HG03060 (cell line): ENCODE measurements around the gene GDPD3.
"Not testable (repeated sequence)": the region's sequence is repeated elsewhere in the genome, so short reads cannot be mapped to it uniquely, and the experiment has no call there.

ENCODE experiments used
- ATAC-seq: cut with Tn5 transposase; IDR thresholded peaks from one replicate; pipeline ENCODE4 v1.9.1; 2021; ENCODE audit warnings: low read depth, moderate number of reproducible peaks; ENCODE audit not compliant: unreplicated experiment

The GDPD3 gene

DNA sequence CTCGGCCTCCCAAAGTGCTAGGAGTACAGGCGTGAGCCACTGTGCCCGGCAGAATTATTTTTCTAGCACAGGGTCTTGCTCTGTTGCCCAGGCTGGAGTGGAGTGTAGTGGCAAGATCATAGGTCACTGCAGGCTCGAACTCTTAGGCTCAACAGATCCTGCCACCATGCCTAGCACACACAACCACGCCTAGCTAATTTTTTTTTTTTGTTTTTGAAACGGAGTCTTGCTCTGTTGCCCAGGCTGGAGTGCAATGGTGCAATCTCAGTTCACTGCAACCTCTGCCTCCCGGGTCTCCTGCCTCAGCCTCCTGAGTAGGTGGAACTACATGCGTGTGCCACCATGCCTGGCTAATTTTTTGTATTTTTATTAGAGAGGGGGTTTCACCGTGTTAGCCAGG is 12.4 kb upstream of the GDPD3 start:
- not testable (repeated sequence) for ATAC-seq

DNA sequence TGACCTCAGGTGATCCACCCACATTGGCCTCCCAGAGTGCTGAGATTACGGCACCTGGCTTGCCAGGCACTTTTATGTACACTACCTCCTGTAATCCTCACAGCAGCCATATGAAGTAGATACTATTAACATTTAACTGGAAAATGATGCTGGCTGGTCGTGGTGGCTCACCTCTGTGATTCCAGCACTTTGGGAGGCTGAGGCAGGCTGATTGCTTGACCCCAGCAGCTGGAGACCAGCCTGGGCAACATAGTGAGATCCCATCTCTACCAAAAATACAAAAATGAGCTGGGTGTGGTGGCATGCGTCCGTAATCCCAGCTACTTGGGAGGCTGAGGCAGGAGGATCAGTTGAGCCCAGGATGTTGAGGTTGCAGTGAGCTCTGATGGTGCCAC is 11.6 kb upstream of the GDPD3 start:
- ATAC-seq = no peak

DNA sequence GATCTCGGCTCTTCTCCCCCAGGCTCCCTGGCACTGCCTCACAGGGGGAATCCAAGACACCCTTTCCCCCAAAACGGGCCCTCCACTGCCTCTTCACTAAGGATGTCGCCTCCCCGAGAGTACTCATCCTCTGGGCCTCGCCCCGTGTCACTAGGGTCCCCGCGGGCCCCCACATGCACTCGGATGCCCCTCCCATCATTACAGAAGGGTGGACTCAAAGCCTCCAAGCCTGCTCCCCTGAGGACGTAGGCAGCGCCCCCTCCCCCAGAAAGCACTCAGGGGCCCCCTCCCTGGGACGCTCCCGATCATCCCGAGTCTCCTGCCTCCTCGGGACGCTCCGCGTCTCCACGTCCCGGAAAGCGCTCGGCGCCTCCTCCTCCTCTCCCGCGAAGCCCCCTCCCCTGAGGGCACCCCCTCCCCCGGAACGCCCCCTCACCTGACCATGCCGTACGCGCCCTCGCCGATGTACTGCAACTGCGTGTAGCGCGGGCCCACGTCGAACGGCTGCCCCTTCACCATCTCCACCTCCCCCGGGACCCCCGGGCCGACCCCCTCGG is 9.3 kb upstream of the GDPD3 start:
- no peak for ATAC-seq

DNA sequence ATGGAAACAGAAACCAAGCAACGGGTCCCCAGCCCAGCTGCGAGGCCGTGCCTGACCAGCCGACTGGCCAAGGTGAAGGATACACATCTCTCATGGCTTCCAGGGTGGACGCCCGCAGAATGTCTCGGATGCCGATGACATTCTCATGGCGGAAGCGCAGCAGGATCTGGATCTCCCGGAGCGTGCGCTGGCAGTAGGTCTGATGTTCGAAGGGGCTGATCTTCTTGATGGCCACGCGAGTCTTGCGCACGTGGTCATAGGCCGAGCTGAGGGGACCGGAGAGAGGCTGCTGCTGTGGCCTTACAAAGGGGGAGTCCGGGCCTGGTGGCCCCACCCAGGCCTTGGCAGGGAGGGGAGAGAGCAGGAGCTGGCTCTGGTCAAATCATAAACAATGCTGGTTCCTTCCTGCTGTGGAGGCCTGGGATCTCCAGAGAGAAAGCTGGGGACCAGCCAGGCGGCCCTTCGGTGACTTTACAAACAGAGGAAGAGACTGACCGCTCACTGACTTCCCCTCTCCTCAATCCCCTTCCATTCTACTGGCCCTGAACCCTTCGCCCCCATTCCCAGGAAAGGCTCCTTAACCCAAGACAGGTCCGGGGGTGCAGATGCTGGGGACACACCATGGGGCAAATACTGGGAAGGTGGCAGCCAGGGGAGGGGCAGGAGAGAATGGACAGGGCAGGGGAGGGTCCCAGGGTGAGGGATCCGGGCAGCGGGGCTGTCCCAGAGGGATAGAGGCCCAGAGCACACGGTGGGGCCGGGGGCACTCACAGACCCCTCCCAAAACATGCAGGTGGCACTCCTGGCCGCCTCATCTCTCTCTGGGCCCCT is 8.6 kb upstream of the GDPD3 start:
- no peak for ATAC-seq

DNA sequence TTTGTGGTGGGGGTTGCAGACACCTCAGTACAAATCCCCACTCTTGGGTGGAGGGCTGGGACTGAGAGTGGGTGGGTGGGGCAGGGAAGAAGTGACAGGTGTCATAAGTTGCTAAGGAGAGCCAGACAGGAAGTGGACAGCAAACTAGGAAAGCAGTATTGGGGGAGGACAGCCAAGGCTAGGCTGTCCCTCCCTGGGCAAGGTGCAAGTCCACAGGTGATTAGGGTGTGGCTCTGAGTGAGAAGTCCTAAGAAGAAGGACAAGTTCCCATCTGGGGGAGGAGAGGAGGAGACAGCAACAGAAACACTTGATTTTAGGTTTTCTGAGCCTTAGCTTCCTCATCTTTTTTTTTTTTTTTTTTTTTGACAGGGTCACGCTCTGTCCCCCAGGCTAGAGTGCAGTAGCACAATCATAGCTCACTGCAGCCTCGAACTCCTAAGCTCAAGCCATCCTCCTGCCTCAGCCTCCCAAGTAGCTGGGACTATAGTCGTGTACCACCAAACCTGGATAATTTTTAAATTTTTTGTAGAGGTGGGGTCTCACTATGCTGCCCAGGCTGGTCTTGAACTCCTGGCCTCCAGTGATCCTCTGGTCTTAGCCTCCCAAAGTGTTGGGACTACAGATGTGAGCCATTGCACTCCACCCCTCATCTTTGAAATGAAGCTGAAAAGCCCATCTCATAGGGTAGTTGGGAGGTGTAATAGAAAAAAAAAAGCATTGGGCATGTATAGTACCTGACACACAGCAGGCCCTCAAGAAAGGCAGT is 7.2 kb upstream of the GDPD3 start:
- no peak for ATAC-seq

DNA sequence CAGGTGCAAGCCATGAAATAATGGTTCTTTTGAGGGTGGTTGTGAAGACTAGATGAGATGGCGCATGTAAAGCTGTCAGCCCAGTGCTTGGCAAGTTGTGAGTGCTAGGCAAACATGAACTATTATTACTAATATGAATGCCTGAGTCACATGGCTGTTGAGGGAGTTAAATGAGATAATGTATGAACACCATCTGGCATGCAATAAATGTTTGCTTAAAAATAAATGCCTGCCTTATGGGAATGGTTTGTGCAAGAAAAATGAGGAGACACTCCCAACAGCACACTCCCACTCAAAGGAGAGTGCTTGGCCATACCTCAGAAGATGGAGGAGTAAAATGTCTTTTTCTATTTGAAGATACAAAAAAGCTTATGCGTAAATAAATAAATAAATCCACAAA is 6.1 kb upstream of the GDPD3 start:
- ATAC-seq = no peak

DNA sequence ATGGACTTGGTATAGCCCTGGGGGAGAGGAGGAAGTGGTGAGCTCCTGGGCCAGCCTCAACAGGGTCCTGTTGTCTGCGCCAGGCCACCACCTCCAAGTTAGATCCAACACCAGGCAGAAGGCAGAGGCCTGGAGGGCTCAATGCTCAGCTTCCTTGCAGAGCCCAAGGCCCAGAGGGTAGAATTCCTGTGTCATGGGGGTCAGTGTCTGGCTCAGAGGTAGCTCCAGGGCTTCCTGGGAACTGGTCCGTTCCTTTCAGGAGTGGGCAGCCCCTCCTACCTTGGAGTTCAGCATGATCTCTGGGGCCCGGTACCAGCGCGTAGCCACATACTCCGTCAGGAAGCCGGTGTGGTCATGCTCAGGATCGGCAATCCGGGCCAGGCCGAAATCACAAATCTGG is 4.4 kb upstream of the GDPD3 start:
- ATAC-seq = no peak

DNA sequence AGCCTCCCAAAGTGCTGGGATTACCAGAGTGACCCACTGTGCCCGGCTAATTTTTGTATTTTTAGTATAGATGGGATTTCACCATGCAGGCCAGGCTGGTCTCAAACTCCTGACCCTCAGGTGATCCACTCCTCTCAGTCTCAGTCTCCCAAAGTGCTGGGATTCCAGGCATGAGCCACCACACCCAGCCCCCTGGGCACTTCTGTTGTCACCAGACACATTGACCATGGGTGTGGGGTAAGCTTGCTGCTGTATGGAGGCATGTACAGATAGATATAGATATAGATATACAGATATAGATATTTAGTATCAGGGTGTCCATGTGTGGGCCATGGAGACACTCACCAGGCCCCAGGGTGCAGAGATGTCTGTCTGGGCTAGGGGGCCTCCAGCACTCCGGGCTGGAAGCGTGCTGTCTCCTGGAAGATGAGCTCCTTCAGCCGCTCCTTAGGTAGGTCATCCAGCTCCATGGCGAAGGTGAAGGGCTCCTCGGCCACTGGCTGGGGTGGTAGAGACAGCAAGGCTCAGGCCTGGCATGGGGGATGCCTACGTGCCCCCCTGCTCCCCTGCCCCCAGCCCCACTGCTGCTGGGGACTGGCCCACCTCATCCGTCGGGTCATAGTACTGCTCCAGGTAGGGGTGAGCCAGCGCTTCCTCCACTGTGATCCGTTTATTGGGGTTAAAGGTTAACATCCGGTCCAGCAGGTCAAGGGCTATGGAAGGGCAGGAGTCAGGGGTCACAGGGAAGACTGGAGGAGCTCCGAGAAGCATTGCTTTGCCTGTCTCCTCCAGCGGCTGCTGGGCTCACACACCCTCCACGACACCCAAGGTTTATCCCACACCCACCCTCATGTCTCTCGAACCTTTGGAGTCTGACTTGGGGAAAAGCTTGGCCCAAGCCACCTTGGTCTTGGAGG is 3.2 kb upstream of the GDPD3 start:
- ATAC-seq = no peak

DNA sequence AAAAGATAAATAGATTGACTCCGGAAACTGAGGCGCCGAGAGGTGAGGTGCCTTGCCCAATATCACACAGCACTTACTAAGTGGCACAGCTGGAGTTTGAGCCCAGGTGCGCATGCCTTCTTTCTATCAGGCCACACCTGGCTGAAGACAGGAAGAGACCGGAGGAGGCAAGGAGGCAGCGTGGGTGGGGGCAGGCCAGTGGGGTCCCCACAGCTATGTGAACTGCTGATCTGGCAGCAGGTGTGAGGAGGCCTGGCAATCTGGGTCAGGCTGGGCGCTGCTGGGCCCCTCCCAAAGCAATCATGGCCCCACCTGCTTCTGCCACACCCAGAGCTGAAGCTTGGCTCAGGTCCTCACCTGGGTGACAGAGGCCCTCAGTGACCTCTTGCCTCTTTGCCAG is 1.9 kb upstream of the GDPD3 start:
- ATAC-seq = no peak

DNA sequence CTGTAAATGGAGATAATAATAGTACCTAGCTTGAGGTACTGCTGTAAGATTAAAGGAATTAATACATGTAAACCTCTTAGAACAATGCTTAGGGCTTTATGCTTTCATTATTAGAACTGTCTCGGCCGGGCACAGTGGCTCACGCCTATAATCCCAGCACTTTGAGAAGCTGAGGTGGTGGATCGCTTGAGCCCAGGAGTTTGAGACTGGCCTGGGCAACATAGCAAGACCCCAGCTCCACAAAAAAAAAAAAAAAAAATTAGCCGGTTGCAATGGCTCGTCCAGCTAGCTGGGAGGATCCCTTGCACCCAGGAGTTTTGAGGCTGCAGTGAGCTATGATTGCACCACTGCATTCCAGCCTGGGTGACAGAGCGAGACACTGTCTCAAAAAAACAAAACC is 1.5 kb upstream of the GDPD3 start:
- ATAC-seq = not testable (repeated sequence)

DNA sequence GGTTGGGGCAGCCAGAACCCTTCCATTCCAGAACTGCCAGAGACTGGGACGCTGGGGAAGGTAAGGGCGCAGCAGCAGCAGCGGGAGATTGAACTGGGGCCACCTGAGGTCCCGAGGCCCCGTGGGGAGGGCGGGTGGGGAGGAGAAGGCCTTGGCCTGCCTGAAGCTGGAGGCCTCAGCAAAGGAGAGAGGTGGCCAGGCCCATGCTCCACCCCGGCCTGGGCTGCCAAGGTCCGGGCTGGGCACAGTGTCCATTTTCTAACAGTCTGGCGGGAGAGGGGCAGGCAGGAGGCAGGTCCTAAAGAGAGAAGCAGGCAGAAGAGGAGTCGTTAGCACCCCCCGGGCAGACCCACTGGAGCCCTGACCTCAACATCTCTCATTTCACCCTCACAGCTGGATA is 1.1 kb upstream of the GDPD3 start:
- no peak for ATAC-seq

DNA sequence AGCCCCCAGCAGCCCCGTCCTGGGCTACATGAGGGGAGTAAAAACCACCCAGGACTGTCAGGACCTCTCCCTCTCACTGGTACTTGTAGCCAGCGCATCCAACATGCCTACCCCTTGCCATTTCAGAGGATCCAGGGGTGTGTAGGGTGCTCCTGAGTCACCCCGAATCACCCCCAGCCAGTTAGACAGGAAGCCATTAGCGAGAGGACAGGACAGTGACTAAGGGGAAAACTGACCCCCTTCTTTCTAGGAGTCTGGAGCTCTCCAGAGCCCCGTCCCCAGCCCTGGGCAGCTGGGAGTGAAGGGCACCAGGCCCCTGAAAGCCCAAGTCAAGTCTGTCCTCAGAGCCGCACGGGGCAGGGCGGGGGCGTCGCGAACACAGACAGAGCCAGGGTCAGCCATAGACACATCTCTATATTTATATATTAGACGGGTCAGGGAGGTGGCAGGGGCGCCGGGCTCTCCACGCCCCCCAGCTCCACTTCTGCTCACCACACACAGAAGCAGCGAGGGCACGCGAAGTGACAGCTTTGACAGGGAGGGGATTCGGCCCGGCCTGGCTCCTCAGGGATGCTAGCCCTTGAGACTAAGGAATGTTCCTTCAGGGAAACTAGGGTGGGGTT is 485 bp upstream of the GDPD3 start:
- ATAC-seq = no peak

DNA sequence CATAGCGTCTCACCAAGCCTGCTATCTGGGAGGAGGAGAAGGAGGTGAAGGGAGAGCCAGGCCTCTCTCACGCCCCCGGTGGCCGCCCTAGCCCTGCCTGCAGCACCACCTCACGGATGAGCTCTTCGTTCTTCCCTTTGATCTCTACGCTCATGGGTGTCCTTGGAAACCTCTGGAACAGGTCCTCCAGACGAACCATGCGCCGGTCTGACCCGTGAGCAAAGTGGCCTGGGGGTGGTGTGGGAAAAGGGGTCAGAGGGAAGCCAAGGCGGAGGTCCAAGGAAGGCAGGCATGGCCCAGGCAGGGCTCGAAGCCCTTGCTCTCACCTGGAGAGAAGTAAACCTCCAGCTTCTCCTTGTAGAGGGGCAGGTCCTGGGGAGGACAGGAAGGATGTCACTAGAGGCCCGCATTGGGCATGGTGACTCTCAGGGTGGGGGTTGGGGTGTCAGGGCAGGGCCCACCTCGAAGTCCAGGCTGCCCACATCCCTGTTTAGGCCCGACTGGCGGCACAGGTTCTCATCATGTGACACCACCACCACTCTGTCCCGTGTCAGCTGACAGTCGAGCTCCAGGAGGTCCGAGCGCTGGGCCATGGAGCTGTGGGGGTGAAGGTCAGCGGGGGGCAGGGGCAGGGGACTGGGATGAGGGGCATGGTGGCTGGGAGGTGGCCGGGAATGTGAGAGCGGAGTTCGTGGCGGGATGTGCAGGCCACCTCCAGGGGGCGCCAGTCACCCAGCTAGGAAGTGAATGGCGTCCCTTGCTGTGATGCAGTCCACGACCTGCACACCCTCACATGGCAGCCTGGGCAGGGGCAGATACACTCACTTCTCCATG is 923 bp downstream of the GDPD3 start:
- ATAC-seq = no peak

DNA sequence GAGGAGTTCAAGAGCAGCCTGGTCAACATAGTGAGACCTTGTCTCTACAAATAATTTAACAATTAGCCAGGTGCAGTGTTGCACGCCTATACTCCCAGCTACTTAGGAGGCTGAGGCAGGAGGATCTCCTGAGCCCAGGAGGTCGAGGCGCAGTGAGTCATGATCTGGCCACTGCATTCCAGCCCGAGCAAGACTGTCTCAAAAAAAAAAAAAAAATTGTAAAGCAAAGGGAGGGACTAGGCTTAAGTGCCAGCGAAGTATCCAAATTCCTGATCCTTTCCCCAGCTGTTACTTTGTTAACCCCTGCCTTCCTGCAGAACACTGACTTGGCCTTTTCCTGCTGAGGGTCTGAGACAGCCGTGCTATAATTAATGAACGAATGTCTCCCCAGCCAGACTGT is 2.7 kb downstream of the GDPD3 start:
- ATAC-seq = no peak

DNA sequence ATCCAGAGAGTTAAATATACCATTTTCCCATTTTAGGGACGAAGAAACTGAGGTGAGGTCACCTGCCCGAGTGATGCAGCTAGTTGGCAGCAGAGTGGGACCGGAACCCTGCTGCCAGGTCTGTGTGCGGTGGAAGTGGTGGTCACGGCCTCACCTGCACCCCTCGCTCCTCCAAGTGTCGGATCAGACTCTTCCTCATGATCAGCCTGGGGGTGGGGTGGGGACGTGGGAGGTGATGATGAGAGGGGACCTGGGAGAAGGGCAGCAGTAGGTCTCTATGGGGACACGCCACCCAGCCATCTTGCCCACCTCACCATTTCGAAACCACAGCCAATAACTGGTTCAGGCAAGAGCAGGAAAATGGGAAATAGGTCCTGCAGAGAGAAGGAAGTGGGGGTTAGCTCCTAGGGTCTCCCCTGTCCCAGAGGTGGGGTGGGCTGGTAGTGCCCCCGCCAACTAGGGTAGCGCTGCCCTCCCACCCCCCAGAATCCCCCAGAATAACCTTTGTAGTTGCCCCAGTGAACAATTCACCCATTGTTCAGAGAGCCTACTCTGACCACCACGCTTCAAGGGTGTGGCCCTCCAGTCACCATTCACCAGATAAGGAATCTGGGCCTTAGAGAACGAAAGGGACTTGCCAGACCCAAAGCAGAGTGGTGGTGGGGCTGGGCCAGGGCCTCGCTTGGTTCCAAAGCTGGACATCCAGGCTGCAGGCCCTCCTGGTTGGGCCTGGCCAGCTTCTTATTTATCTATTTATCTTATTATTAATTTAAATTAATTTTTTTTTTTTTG is 5.1 kb downstream of the GDPD3 start:
- ATAC-seq = no peak

DNA sequence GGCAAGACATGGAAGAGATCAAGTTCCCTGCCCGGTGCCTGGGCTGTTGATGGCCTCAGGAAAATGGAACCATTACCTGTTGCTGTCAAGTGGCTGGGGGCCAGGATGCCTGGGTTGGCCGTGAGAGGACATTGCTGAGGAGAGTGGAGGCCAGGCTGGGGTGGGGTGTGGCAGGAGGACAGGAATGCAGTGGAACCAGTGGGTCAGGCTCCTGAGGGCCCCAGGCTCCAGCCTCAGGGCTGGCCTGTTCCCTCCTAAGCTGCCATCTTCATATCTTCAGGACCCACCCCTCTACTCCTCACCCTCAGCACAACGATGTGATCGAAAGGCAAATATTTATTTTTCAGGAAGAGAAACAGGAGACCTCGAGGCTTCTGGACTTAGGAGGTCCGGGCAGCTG is 8.8 kb downstream of the GDPD3 start:
- no peak for ATAC-seq

DNA sequence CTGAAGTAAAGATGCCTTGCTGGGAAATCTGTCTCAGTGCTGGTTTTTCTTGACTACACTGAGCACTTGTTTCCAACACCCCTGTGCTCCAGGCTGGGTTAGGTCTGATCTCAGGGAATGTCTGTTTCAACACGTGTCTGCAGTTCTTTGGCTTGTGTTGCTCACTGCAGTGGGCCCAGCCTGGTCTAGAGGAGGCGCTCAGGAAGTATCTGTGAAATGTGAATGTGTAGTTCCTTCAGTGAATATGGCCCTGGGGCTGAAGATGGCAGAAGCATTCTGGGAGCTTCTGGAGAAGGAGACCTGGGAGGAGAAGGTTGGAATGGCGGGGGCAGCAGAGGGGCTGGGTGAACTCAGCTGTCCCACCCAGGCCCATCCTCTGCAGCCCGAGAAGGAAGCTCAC is 9.2 kb downstream of the GDPD3 start:
- no peak for ATAC-seq

DNA sequence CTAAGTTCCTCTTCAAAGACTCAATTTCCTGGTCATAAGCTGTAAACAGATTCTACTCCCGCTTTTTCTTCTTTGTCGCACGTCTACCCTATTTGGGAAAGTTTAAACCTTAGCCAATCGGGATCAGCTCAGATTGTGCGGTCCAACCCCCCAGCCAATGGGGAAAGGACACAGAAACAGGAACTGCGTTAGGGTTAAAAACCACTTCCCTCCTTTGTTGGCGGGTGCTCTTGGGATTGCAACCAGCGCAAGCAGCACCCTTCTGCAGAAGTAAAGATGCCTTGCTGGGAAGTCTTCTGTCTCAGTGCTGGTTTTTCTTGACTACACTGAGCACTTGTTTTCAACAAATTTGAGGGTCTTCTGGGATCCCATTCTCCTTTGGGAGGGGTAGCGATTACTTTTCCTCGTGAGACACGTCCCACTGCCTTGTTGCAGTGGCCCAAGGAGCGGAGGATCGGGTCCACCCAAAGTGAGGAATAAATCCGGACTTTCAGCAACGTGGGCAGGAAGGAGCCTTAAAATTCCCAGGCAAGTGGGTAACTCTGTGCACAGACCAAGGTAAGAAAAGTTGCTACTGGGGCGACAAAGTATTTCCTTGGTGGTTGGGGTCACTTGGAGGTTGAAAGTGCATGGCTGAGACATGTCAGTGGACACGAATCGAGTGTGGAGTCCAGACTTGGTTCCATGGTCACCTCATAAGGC is 16.3 kb downstream of the GDPD3 start:
- no peak for ATAC-seq
